Endometrial microvascular endothelial cells (primary cell): Measurements from ENCODE around the gene SRC. TPM values are rescaled to one million over a fixed set of nuclear protein-coding genes. Genes with fewer than 3 reads are reported as not detected.

Experiments used
- in situ Hi-C: cut with HindIII; loops from 2 replicates; pipeline ENCODE4 v1.10.0; 2017; ENCODE audit warnings: low sequenced_read_pairs, low pct_unique_long_range_greater_than_20kb; ENCODE audit errors: inconsistent ontology term
- total RNA-seq: library from RNA; depleted of rRNA; stranded (reverse); fragments of >200 nt; gene quantifications from one replicate; pipeline ENCODE4 v1.2.3, GENCODE V29; 2015; ENCODE audit errors: inconsistent ontology term

Gene SRC
- total RNA-seq, 1 donor from 2014 or later: 9.2 TPM

DNA sequence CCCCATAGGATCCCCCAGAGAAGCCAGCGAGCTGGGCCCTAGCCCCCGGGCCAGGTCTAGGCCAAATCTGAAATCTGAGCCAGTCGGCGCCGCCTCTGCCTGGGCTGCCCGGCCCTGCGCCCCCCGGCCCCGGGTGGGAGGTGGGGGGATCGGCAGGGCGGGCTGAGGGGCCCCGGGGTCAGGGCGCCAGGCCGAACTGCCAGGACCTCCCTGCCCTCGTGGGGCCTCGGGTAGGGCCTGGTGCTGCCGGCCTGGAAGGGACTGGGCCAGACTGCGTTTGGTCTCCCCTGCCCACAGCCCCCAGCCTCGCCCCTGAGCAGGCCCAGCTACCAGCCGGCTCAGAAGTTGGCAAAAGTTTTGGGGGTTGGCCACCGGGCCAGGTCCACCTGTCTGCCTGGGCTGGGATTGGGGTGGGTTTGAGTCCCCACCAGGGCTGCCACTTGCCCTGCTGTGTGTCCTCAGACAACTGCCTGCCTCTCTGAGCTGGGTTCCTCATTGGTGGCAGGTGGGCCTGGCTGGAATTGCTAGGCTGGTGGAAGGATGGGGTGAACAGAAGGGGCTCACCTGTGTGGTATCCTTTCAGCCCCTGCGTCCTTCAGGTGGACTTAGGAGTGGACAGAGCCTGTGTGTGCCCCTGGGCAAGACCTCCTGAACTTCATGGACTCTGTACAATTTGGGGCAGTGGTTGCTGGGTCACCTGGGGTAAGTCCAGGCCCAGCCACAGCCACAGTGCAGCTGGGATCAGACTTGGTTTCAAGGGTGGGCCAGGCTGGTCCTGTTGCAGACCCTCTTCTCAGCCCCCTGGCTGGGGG, 801 bp downstream of the SRC start:
- in situ Hi-C loops: no loop called here

GRCh38 chr20:37347347-37347823, 1.4 kb downstream of the SRC start:
- in situ Hi-C loops: no loop called here

DNA sequence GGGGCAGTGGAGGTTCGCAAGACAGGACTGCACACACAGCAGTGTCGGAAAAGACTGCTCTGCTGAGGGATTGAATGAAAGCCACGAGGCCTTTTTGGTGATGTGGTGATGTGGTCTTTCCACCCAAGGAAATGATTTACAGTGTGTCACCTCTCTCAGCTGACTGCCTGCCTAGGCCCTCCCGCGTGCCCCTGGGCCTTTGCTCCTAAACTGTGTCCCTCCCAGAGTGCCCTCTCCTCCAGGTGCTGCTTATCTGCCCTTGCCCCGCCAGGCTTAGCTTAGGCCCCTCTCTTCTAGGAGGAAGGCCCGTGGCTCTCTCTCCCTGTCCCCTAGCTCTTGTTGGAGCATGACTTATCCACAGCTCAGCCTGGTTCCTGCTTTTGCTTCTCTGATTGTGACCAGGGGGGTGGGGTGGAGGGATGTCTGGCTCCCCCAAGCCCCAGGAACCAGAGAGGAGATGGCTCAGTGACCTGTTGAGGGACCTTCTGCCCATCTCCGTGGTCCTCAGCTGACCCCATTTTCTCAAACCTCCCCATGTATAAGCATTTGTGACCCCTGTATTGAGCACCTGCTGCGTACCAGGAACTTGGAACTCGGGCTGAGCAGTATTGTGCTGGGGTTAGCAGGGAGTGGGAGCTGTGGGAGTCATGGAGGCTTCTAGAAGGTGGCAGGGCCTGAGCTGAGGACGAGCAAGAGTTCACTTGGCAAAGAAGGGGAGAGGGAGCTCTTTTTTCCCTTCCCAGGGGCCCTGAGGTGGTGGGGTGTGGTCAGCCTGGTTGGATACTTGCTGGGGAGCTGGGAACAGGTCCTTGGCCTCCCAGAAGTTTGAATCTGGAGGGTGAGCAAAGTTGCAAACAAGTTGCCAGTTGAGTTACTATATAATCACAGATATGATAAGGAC, 2.2 kb downstream of the SRC start:
- in situ Hi-C loops: no loop called here

GRCh38 chr20:37348792-37349516, 3.0 kb downstream of the SRC start:
- in situ Hi-C loops: no loop called here

- in situ Hi-C loops: no loop called here
Observed at GRCh38 chr20:37349517-37350491, 3.9 kb downstream of the SRC start.

- in situ Hi-C loops: no loop called here
Observed at GRCh38 chr20:37350649-37351574, 5.0 kb downstream of the SRC start.

- in situ Hi-C loops: no loop called here
Observed at GRCh38 chr20:37351689-37352607, 6.0 kb downstream of the SRC start.

- in situ Hi-C loops: no loop called here
Observed at GRCh38 chr20:37352608-37352980, 6.7 kb downstream of the SRC start.

GRCh38 chr20:37353285-37353849, 7.4 kb downstream of the SRC start:
- in situ Hi-C loops: no loop called here

DNA sequence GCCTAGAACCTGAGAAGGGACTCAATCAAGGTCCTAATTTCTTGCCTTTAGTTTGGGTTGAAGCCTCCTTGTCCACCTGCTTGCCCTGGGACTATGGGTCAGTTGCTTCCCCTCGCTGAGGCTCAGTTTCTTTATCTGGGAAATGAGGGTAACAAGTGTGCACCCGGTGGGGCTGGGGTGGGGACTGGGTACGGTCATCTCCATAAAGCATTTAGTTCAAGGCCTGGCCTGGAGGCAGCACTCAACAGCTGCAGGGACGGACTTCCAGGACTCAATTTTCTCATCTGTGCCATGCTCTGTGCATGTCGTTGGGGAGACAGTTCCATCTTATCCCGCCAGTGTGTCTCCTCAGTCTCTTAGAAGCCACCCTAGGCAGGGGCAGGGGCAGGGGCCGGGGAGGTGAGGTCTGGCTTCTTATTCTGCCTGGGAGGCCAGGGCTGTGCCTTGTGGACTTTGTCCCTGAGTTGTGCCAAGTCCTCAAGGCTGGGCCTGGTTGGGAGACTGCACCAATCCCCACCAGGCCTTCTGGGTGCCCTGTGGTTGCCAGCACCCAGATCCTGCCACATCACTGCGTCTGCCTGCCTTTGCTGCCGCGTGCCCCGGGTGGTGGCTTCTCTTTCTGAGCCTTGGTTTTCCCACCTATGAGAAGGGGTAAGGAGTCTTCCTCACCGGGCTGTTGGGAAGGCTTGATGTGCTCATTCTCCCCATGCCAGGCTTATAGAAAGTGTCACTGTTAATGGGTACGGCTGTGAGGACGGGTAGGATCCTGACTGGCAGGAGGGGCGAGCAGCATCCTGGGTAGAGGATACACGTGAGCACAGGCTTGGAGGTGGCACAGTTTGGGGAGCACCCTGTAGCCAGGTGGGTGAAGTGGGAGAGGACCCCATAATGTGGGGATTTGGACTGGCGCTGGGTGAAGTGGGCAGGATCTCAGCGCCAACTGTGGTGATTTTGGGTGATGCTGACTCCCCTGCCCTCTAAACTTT, 8.6 kb downstream of the SRC start:
- in situ Hi-C loops: no loop called here

GRCh38 chr20:37355252-37356180, 9.6 kb downstream of the SRC start:
- in situ Hi-C loops: no loop called here

- in situ Hi-C loops: no loop called here
Observed at GRCh38 chr20:37356387-37356786, 10.4 kb downstream of the SRC start.

GRCh38 chr20:37356961-37357371, 11.0 kb downstream of the SRC start:
- in situ Hi-C loops: no loop called here
